HG03175 (cell line): Measurements from ENCODE around the gene NELL1.
"Not testable (repeated sequence)": the region's sequence is repeated elsewhere in the genome, so short reads cannot be mapped to it uniquely, and the experiment has no call there.

Experiments
- ATAC-seq: cut with Tn5 transposase; IDR thresholded peaks from one replicate; pipeline ENCODE4 v1.9.1; 2021; ENCODE audit warnings: mild to moderate bottlenecking, moderate library complexity; ENCODE audit not compliant: unreplicated experiment

Gene NELL1

DNA sequence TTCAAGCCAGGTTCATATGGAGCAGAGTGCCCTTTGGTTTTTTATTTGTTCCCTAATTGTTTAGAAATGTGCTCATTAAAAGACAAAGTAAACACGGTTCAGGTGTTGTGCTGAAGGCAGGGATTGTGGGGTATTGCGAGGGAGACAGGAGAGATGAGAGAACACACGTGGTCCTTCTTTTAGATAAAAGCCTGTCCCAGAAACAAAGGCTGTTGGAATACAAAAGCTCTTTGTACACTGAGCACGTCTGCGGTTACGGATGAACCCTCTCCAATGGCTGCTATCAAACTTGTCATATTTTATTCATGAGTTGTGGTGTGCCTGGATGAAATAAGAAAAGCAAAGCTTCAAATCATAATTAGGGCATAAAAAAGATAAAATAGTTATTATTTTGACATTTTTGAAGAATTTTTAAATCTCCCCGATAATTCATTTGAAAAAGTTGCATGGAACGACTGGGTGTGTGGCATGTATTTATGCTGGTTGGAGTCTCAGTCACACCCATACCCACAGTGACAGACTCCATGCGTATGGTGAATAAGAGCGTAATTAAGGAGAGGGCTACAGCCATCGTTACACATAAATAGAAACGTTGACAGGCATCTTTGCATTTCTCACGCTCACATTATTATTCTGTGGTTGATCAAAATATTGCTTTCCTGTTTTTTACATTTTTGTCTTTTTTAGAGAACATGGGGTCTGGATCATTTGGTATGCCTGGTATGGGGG is 92.9 kb downstream of the NELL1 start:
- ATAC-seq = no peak

DNA sequence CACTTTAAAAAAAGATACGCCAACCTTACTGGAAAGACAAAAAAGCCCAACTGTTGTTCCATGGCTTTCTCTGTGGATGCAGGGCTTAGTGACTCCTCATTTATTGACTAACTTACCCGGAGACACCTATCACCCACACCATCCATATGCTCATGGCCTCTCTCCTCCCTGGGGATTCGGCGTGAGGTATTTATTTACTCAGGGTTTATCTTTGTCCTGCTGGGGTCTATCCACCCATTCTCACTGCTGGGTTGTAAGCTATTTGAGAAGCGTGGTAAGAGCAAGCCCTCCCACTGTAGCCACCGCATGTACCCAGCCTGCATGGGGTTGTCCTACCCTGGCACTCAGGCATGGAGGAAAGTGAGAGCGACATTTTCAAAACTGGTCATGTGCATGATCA is 93.6 kb downstream of the NELL1 start:
- no peak for ATAC-seq

DNA sequence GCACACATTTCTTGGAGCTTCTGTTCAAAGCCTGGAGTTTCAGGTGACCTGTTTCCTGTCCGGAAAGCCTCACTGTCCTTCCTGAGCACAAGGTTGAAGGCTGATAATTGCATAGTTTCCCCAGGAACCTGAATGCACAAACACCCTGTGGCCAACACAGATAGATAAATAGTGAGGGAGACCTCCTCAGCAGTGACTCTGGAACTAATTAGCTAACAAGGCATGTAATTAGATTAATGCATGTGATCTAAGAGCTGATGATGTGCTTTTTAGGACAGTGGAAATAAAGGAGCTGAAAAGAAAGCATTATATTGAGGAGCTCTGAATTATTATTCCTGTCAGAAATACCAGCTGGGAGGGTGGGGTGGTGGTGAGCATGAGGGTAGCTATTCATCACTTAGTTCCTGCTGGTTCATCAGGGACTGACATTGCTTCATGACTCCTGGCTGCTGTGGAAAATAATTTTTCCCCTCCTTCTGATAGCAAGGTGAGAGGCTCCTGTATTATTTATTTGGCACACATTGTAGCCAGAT is 101.1 kb downstream of the NELL1 start:
- no peak for ATAC-seq

DNA sequence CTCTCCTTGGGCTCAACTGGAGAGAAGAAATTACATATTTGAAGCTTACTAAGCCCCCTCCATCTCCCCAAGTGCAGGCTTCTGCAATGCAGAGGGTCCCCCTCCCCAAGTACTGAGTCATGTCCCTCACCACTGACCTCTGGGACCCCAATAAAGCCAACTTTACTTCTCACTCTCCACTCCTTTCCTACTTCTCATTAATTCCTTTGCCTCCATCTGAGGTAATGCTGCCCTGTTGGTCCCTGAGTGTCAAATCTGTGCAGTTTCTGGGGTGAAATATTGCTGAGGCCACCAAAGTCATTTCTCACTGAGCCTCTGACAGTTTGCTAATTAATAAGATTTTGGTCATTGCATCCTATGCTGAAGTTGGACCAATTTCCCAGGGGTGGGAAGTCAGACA is 101.6 kb downstream of the NELL1 start:
- no peak for ATAC-seq

DNA sequence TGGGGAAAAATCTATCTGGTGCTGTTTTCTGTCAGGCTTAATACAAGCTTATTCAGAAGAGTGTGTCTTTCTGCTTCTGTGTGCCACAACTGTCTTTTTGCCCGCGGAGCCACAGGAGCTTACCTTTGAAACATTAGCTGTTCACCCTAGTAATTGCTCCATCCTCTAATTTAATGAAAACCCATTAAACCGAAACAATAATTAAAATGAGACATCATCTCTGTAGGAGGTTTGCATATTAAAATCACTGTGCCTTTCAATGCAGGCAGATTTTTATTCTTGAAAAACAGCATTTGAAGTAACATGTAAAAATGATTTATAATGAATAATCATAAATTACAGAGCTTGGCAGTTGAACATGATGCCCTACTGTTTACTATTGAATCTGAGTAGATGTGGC is 102.3 kb downstream of the NELL1 start:
- no peak for ATAC-seq

DNA sequence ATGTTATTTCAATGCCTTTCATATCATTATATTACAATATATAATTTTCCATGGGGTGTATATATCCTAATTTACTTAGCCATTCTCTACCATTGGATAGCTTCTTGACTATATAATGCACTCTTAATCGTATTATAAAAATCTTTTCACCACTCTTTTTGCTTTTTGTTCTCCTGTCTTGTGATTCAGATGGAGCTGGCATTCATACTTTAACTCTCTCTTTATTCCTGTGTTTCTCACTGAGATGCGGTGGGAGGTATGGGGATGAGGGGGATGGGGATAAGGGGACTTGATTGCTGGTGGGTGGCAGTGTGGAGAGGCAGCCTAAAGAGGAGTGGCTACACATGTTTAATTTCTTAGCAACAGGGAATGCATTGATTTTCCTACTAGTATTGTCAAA is 105.9 kb downstream of the NELL1 start:
- no peak for ATAC-seq

DNA sequence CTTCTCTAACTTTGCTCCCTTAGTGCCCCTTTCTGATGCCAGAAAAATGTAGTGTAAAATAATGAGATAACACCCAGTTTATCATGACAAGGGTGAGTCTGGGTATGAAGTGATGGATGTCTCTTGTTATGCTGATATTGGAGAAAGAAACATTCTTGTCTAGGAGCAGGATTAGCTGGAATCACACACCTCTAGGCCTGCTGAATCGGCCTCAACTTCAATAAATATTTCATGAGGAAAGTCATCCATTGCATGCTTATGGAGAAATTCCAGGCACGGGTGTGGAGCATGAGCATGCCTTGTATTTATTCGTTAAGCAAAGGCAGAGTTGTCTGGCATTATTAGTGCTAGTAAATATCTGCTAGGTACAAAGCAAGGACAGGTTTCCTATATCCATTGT is 113.4 kb downstream of the NELL1 start:
- no peak for ATAC-seq

DNA sequence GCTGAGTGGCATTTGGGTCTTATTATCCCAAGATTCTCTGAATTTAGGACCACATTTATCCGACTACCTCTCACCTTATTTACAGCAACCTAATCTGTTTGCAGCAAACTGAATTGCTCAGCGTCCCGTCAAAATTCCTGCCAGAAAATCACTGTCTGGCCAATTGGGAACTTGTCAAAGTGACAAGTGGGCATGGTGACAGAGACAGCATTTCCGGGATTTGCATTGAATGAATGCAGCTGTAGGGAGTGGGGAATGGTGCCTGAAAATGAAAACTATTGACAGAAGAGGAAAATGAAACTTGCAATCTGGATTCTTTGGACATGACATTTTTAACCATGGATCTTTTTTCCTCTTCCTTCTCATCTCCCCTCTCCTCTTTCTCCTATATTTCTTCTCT is 113.8 kb downstream of the NELL1 start:
- ATAC-seq = no peak

DNA sequence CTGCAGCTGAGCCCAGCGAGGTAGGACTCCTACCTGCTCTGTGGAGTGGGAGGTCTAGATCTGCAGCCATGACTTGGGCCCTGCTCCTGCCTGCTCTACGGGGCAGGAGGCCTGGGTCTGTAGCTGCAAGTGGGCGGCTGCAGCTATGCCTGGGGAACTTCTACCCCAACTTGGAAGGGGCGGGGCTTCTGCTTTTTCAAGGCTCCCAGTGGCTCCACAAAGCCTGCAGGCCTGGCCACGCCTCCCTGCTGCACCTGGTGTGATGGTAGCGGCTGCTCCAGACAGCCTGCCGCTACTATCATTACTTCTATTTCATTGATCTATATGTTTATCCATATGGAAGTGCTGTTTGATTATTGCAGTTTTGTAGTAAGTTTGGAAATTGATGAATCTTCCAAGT is 121.2 kb downstream of the NELL1 start:
- no peak for ATAC-seq

DNA sequence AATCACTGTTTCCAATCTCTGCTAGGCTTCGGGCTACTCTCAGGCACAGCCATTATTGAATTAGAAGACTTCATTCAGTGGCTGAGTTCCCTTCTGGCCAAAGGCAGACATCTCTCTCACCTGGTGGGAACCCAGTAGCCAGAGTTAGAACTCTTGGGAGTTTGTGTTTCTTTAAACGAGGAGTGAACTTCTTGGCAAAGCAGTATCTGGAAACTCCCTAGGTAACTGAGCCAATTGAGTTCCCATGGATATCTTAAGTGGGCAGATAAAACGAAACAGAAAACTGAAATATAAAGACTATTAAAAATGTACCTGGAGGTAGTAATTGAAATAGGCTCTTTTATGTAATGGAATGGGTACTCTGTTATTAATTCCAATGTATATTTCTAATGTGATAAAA is 125.6 kb downstream of the NELL1 start:
- ATAC-seq = no peak

DNA sequence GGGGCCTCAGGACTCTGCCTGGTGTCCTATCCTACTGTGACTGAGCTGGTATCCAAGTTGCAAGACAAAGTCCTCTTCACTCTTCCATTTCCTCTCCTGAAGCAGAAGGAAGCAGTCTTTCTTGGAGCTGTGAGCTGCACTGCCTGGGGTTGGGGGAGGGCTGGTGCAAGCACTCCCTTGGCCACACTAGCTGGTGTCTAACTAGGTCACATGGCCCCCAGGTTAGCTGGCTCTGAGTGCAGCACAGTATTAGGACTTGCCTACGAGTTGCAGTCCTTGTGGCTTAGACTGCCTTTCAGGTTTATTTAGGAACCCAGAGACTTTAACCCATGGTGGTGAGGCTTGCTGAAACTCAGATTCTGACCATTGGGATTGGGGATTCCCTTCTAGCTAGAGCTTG is 138.9 kb downstream of the NELL1 start:
- ATAC-seq = no peak

DNA sequence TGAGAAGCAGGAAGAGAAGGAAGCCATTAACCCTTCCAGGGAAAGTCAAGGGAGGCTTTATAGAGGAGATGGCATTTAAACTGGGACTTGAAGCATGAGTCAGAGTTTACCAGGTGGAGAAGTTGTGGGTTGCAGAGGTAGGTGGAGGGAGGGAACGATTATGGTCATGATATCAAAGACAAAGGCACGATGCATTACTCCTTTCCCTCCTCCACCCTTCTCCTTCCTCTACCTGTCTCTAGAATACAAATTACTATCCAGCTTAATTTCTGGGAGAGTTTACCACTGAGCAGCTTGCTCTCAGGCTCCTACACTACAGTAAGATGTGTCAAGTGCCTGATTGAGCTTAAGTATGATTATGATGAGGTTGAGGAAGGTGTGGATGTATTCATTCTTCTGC is 151.7 kb downstream of the NELL1 start:
- ATAC-seq = no peak

DNA sequence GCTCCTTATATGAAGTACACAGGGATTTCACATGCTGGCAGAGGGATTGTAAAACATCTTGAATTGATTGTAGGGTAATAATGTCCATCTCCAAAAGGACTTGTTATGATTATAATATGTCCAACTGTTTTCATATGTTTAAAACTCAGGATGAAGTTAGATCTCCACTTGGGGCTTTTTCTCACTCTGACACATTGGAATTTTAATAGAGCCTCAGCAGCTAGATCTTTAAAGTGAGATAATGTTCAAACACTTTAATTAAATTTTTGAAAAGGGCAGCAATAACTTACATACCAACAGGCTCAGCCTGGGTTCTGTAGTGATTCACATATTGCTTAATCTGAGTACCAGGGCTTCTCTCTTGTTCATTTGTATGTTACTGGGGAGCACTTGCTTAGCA is 152.1 kb downstream of the NELL1 start:
- ATAC-seq = no peak

DNA sequence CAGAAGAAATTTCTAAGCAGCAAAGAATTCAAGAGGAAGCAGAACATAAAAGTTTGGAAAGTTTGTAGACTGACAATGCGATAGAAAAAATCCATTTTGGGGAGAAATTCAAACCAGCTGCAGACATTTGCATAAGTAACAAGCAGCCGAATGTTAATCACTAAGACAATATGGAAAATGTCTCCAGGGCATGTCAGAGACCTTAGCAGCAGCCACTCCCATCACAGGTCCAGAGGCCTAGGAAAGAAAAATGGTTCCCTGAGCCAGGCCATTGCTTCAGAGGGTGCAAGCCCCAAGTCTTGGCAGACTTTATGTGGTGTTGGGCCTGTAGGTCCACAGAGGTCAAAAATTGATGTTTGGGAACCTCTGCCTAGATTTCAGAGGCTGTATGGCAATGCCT is 155.4 kb downstream of the NELL1 start:
- no peak for ATAC-seq

DNA sequence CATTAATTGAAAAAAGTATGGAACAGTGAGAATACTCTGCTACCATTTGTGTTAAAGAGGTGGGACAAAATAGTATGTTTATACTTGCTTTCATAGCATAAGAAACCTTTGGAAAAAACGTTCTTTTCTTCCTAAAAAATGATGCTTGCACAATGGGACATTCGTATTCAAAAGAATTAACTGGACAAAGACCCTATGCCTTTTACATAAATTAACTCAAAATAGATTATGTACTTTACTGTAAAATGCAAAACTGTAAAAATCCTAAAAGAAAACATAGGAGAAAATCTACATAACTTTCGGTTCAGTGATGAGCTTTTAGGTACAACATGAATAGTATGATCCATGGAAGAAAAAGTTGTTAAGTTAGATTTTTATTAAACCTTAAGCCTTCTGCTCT is 166.2 kb downstream of the NELL1 start:
- ATAC-seq = no peak

DNA sequence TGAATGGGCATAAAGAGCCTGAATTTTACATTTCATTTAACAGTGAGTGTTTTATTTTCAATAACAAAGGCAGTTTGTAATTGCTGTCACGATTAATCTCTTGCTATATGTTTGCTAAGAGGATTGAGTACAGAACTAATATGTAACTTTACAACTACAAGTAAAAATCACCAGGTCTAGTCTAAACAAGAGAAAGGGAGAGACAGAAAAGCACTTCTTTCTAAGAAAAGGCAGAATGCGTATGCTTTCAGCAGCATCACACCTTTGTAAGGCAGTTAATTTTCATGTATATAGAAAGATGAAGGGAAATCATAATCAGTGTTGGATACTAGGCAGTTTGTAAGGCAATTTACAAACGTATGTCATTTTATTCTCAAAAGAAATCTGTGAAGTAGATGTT is 169.8 kb downstream of the NELL1 start:
- ATAC-seq = no peak

DNA sequence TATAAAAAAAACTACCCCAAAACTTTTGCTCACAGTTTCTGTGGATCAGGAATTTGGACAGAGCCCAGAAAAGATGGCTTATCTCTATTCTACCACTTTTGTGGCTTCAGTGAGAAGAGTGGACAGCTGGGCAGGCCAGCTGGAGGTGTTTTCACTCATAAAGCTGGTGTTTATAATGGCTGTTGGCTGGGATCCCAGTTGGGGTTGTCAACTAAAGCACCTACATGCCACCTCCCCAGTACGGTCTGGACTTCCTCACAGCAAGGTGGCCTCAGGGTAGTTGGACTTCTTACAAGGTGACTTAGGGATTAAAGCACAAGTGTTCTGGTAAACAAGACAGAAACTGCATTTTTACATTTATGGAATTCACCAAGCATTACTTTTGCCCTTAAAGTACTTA is 171.0 kb downstream of the NELL1 start:
- no peak for ATAC-seq

DNA sequence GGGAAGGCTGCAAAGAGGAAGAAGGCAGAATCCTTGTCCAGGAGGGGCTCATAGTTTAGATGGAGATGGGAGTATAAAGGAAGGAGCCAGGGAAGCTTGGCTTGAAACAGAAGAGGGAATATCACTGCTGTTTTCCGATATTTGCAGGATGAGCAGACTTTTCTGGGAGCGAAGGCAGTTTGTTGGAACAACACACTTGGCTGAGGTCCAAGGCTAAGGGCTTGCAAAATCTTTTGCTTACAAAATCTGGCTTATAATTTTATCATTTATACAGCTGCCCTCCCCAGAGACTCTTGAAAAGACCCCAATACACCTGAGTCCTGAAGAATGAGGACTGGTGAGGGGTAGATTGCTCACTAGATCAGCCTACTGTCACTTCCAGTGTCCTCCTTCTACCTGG is 174.8 kb downstream of the NELL1 start:
- no peak for ATAC-seq

DNA sequence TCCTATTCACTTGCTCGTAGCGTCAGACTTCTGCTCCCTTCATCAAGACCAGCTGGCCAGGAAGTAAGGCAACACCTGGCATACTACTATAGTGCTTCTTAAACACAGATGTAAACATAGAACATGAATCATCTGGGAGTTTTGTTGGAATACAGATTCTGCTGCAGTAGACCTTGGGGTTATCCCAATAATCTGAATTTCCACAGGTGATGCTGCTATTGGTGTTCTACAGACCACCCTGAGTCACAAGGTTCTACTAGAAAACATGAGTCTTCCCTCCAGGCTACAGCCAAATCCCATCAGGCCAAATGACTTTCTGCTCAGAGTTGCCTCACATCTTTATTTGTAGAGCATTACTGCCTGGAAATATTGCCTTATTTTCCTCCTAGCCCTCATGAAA is 175.2 kb downstream of the NELL1 start:
- ATAC-seq = no peak

DNA sequence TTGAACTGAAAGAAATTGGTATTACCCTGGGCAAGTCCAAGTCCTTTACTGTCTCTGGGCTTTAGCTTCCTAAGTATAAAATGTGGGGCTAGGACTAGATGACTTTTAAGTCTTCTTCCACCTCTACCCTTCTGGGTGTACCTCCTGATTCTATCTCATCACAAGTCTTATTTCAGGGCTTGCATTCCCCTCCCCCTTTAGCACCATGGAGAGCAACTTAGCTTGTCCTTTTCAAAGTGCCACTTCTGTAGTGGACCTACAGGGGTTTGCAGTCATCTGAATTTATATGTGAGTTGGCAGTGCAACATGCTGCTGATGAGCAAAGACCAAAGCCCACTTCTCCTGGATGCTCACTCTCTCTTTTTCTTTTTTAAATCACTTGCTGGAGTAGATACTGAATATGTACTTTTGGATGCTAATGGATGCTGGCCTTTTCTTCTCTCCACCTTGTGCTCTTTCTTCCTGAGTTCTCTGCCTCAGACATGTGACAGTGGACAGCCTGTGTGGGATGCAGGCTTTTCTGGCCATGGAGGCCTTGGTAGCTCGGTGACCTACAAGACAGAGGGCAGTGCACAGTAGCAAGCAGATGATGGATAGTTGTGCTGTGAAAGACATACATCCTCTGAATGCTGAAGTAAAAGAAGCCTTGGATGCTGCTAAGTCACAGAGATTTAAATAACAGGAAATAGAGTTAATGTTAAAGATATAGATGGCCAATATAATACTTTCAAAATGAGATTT is 185.0 kb downstream of the NELL1 start:
- no peak for ATAC-seq

DNA sequence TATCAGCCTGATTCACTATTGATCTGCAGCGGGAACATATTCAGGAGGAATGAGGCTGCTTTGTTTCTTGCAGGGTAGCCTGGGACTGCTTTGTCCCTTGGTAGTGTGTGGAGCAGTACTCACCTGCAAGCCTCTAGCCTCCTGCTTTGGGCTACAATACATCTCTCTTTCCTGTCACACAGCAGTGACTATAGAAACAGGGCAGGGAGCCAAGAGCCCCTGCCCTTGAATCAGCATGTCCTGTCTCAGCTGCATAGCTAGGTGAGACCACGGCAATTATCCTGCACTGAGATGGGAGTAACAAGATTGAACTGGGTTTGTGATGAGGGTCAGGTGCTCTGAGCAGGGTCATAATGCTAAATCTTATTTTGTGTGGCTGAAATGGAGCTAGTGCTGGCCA is 191.9 kb downstream of the NELL1 start:
- no peak for ATAC-seq

DNA sequence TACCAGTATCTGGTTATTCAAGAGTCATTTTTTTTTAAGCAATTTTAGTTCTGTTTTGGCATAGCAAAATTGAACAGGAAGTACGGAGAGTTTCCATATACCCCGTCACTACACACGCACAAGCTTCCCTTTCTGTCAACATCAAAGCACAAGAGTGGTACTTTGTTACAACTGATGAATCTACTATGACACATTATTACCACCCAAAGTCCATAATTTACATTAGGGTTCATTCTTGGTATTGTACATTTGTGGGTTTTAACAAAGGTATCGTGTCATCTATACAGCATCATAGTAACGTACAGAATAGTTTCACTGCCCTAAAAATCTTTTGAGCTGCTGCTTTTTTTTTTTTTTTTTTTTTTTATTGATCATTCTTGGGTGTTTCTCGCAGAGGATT is 192.9 kb downstream of the NELL1 start:
- not testable (repeated sequence) for ATAC-seq

DNA sequence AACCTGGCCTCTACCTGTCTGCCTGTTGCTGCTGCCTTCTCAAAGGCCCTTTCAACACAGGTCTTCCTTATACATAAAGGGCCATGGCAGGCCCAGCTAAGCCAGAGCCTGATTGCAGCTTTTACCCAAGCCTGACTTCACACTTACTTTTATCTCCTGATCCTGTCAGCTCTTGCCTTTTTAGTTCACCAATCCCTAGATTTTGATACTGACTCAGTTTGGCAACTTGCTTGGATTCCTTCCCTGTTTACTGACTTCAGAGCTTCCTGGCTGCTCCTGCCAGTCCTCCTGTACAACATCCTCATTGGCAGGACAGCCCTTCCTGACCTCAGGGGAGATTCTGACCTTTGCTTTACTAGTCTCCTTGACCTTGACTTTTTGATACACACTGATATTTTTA is 195.2 kb downstream of the NELL1 start:
- no peak for ATAC-seq
